ENCODE data around the gene SLC38A10.

Gene SLC38A10

GRCh38 chr17:81261582-81262336, 33.3 kb downstream of the SLC38A10 start:
- DNase-seq (ENCODE audit: low read depth) = no peak
- no peak for TF ChIP-seq CTCF (IDR thresholded peaks at IDR 0.05; ENCODE audit: control insufficient read depth, insufficient read depth, low read depth, low read length, missing control alignments)
- H3K4me3 ChIP-seq (ENCODE audit: control insufficient read depth, low read depth, low read length) = no peak overlapping the region

- TF ChIP-seq CTCF (IDR thresholded peaks at IDR 0.05; ENCODE audit: control insufficient read depth, insufficient read depth, low read depth, low read length, missing control alignments) = no peak
- DNase-seq (ENCODE audit: low read depth) = no peak
These were observed 34.0 kb downstream of the SLC38A10 start for GRCh38 chr17:81261096-81261495.

GRCh38 chr17:81260641-81261040, 34.5 kb downstream of the SLC38A10 start:
- no peak for DNase-seq (ENCODE audit: low read depth)
- H3K4me3 ChIP-seq (ENCODE audit: control insufficient read depth, low read depth, low read length) = no peak overlapping the region
- TF ChIP-seq CTCF (IDR thresholded peaks at IDR 0.05; ENCODE audit: control insufficient read depth, insufficient read depth, low read depth, low read length, missing control alignments) = no peak

More at GRCh38 chr17:81261096-81261495, 34.0 kb downstream of the SLC38A10 start:
- H3K4me3 ChIP-seq (ENCODE audit: control insufficient read depth, low read depth, low read length) = no peak overlapping the region

- TF ChIP-seq CTCF (IDR thresholded peaks at IDR 0.05; ENCODE audit: control insufficient read depth, insufficient read depth, low read depth, low read length, missing control alignments) = no peak
- DNase-seq (ENCODE audit: low read depth) = no peak
- H3K4me3 ChIP-seq (ENCODE audit: control insufficient read depth, low read depth, low read length) = no peak overlapping the region
These were observed 34.9 kb downstream of the SLC38A10 start for GRCh38 chr17:81260171-81260570.

- TF ChIP-seq CTCF (IDR thresholded peaks at IDR 0.05; ENCODE audit: control insufficient read depth, insufficient read depth, low read depth, low read length, missing control alignments) = no peak
- no peak for DNase-seq (ENCODE audit: low read depth)
- H3K4me3 ChIP-seq (ENCODE audit: control insufficient read depth, low read depth, low read length) = no peak overlapping the region
These were observed 36.0 kb downstream of the SLC38A10 start for GRCh38 chr17:81259058-81259605.

- no peak for TF ChIP-seq CTCF (IDR thresholded peaks at IDR 0.05; ENCODE audit: control insufficient read depth, insufficient read depth, low read depth, low read length, missing control alignments)
- DNase-seq (ENCODE audit: low read depth) = no peak
- no peak overlapping the region for H3K4me3 ChIP-seq (ENCODE audit: control insufficient read depth, low read depth, low read length)
These were observed 36.8 kb downstream of the SLC38A10 start for GRCh38 chr17:81258292-81258691.
